GM20000 (cell line): ENCODE results near the gene VCAM1.

Source experiments
- DNase-seq: peaks from one replicate; pipeline ENCODE4 v3.0.0; 2012; ENCODE audit warnings: low spot score
- CTCF ChIP-seq: IDR thresholded peaks from 2 replicates; pipeline ENCODE4 v1.5.1; 2012; ENCODE audit warnings: mild to moderate bottlenecking, control low read depth; ENCODE audit errors: extremely low read depth, missing control alignments

The VCAM1 gene

GRCh38 chr1:100736746-100737145 is 17.2 kb downstream of the VCAM1 start:
- no peak for TF ChIP-seq CTCF
- no peak for DNase-seq

GRCh38 chr1:100746542-100746932 is 27.0 kb downstream of the VCAM1 start:
- no peak for TF ChIP-seq CTCF
- no peak for DNase-seq

GRCh38 chr1:100747771-100748170 is 28.2 kb downstream of the VCAM1 start:
- no peak for DNase-seq
- no peak for TF ChIP-seq CTCF

GRCh38 chr1:100750005-100750885 is 30.7 kb downstream of the VCAM1 start:
- no peak for DNase-seq
- TF ChIP-seq CTCF, result no peak

GRCh38 chr1:100752791-100753190 is 33.2 kb downstream of the VCAM1 start:
- no peak for TF ChIP-seq CTCF
- no peak for DNase-seq

GRCh38 chr1:100757946-100758345 is 38.4 kb downstream of the VCAM1 start:
- no peak for DNase-seq
- no peak for TF ChIP-seq CTCF

- no peak for TF ChIP-seq CTCF
Observed at GRCh38 chr1:100759188-100759587, 39.6 kb downstream of the VCAM1 start.

More at GRCh38 chr1:100759188-100759587, 39.6 kb downstream of the VCAM1 start:
- DNase-seq, result no peak
